Measurements from ENCODE around the gene LIN7B. TPM values are rescaled to one million over a fixed set of nuclear protein-coding genes. Genes with fewer than 3 reads are reported as not detected.
A peak's percentile ranks its signal among the peaks of the same experiment; 100 is the strongest.
"Not testable (repeated sequence)": the region's sequence is repeated elsewhere in the genome, so short reads cannot be mapped to it uniquely, and the experiment has no call there.

LIN7B gene
- polyA plus RNA-seq, 3 donors: 6.8 to 8.7 (median 8.4) TPM

DNA sequence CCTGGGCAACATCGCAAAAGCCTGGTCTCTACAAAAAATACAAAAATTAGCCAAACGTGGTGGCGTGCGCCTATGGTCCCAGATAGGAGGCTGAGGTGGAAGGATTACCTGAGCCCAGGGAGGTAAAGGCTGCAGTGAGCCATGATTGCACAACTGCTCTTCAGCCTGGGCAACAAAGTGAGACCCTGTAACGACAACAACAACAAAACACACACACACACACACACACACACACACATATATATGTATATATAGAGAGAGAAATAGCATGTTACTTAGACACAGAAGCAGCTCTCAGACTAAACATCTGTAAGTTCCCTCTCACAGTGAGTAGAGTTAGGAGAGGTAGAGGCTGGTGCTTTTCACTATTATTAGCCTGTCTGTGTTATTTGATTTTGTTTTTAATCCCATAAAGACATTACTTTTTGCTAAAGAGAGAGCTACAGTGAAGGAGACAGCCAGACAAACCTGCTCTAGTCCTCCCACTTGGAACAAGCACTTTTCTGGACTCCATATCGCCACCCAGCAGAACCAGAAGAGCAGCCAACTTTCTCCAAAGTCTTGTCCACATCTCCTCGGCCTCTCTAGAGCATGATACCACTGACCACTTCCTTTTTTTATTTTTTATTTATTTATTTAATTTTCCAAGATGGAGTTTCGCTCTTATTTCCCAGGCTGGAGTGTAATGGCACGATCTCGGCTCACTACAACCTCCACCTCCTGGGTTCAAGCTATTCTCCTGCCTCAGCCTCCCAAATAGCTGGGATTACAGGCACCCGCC is 2.8 kb upstream of the LIN7B start:
- no peak for DNase-seq (ENCODE audit: extremely low read depth in 1 of 11, low read depth in 9 of 11, low spot score in 4 of 11)

DNA sequence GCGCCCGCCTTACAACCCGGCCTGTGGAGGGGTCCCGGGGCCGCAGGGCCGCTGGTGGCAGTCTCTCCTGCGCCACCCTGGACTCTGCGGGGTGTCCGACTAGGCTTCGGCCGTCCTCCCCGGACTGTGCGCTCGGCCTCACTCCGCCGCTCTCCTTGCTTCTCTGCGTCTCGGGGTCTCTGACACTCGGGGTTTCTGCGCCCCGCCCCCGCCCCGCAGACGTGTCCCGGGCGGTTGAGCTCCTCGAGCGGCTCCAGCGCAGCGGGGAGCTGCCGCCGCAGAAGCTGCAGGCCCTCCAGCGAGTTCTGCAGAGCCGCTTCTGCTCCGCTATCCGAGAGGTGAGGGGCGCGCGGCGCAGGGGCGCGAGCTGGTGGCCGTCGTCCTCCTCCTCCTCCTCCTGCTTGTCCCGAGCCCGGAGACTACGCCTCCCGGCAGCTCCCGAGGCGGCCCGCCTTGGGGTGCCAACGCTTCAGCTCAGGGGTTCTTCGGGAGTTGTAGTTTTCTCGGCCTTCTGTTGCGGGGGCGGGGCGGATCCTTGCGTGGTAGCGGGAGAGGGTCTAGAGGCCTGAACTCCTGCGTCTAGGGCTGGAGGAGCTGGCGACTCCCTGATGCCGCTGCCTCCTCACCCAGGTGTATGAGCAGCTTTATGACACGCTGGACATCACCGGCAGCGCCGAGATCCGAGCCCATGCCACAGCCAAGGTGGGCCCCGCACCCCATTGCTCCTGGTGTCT is 627 bp downstream of the LIN7B start:
- DNase-seq (ENCODE audit: extremely low read depth in 1 of 11, low read depth in 9 of 11, low spot score in 4 of 11): peak in 4 of 11 donors; percentile 54 to 64 (median 55)

DNA sequence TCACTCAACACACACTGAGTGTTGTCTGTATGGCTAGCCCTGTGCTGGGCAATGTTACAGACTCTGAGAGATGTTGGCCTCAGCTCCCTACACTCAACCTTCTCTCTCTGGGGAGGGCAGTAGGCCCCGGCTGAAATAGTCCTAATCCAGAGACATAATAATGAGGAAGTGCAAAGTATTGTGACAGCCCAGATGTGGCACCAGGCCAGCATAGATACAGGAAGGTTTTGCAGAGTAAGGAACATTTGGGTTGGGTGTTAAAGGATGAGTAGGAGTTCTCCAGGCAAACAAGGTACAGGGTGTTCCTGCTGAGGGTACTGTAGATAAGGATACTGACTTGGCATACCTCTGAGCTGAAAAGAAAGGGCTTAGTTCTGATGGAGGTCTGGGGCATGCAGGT is 2.4 kb downstream of the LIN7B start:
- no peak for DNase-seq (ENCODE audit: extremely low read depth in 1 of 11, low read depth in 9 of 11, low spot score in 4 of 11)

DNA sequence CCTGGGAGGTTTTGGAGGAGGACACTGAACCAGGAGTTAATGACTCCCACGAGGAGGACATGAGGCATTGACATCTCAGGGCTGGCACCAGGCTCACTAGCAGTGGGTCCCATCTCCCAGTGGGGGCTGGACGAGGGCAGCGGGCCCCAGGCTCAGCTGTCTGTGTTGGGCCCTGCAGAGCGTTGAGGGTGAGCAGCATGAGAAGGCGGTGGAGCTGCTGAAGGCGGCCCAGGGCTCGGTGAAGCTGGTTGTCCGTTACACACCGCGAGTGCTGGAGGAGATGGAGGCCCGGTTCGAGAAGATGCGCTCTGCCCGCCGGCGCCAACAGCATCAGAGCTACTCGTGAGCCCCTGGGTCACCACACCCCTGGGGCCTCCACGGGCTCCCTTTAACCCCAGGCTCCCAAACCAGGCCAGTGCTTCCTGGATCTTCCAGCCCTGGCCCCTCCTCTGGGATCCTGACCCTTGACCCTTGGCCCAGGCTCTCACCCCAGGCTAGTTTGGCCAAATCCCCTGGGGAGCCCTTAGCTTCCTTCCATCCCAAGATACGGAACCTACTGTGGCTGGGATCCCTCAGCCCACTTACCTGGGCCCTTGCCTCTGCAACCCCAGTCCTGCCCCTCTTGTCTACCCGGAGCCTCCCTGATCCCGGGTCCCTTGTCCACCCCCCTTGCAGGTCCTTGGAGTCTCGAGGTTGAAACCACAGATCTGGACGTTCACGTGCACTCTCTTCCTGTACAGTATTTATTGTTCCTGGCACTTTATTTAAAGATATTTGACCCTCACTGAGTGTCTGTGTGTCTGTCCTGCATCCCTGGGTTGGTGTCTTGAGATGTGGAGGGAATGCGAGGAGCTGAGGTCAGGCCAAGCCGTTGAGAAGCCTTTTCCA is 3.8 kb downstream of the LIN7B start:
- no peak for DNase-seq (ENCODE audit: extremely low read depth in 1 of 11, low read depth in 9 of 11, low spot score in 4 of 11)

DNA sequence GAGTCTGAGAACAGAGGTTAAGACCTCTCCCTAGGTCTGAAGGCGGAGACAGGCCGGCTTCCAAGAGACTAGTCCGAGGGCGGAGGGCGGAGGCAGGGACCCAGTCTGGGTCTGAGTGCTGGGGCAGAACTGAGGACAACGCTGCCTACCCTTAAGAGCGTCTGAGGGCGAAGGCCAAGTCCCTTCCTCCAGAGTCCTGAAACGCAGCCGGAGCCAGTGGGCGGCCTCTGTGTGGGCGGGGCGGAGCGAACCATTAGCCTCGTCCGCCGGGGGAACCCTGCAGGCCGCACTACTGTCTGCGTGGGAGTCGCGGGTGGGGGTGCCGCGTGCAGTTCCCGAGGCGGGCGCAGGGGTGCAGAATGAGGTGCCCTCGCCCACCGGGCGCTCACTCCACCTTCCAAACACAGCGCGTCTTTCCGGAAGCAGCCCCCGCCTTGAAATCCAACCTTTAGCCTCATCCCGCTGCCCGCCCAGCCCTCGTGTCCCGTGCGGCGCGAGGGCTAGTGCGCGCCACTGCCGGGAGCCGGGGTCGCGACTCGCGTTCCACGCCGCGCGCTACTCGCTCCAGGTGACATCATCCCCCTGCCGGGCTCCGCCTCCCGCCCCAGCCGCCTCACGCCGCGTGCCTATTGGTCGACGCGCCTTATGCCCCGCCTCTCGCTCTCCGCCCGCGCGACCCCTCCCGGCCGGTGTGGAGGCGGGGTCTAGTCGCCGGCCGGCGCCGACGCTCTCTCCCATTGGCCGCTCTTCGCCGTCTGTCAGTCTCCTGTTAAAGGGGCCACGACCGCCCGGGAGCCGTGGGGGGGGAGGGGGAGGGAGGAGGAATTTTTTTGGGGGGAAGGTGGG is 4.6 kb downstream of the LIN7B start, which contains the start of gene C19orf73:
Gene C19orf73, minus strand, starts transcription at position 579 of the 846 bp plus-strand sequence. Its CDS starts 121 bp downstream, at position 458.
- DNase-seq (ENCODE audit: extremely low read depth in 1 of 11, low read depth in 9 of 11, low spot score in 4 of 11): peak; percentile 78 to 92 (median 90)

DNA sequence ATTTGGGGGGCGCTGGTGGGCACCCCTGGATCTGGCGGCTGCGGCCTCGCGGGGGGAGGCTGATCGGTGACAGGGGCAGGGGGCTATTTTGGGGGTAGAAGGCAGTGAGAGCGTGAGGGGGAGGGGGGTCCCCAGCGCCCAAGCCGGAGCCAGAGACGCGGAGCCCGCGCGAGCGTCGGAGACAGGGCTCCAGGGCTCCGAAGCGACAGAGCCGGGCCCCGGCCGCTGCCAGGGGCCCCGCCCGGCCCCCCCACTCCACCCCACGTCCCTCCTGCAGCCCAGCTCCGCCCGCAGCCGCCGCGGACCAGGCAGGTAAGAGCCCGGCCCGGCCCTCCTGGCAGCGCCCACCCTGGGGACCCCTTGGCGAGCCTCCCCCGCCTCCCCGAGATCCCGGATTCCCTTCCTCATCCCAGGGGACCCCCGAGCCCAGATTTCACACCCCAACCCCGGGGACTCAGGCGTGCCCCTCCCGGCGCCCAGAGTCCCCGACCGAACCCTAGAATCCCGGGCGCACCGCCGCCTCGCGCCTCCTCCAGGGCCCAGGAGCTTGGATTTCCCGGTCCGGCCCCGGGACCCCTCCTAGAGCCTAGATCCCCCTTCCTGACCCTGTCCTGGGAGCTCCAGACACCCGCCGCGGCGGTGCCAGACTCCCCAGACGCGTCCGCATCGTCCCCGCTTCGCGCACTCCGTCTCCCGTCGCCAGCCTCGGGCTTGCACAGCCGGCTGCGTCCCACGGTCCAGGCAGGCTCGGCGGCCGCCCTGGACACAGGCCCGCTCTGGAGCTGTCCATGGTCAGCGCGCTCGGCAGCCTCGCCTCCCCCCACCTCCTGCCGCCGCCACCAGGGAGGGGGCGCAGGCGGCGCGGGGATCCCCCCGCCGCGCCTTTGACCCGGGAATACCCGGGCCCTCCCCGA is 5.5 kb downstream of the LIN7B start, which contains the start of gene PPFIA3:
Gene PPFIA3, plus strand, starts transcription at position 134 of the 914 bp plus-strand sequence. CDS start 8,330 bp downstream, outside the sequence.
- peak in 4 of 11 donors; percentile 58 to 68 (median 63) for DNase-seq (ENCODE audit: extremely low read depth in 1 of 11, low read depth in 9 of 11, low spot score in 4 of 11)

DNA sequence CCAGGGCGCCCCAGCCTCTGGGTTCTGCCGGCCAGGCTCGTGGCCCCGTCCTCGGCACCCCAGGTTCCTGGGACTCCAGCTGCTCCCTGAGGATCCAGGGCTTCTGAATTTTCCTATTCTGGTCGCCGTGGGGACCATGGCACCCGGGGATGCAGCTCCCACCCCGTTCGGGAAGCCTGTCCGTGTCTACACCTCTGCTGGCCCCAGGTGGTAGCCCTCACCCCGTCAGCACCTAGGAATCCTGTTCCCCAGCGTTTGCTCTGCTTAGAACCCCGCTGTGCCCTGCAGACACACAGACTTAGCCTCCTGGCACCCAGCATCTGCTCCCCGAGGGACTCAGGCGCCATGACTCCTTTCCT is 6.1 kb downstream of the LIN7B start:
- no peak for DNase-seq (ENCODE audit: extremely low read depth in 1 of 11, low read depth in 9 of 11, low spot score in 4 of 11)

DNA sequence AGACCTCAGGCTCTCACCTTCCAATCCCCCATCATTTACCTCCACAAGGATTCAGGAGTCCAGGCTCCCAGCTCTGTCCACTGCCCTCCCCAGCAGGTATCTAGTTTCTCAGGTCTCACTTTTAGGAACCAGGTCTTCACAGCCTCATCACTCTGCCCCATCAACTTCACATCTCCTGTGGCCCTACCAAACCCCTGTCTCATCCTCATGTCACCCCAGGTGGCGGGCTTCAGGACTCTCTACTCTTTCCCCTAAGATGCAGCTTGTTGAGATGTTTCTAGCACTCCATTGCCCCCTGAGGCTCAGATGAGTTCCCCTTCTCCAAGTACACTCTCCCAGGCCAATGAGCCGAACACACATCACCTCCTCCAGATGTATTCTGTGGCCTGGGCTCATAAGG is 6.7 kb downstream of the LIN7B start:
- DNase-seq (ENCODE audit: extremely low read depth in 1 of 11, low read depth in 9 of 11, low spot score in 4 of 11): no peak

DNA sequence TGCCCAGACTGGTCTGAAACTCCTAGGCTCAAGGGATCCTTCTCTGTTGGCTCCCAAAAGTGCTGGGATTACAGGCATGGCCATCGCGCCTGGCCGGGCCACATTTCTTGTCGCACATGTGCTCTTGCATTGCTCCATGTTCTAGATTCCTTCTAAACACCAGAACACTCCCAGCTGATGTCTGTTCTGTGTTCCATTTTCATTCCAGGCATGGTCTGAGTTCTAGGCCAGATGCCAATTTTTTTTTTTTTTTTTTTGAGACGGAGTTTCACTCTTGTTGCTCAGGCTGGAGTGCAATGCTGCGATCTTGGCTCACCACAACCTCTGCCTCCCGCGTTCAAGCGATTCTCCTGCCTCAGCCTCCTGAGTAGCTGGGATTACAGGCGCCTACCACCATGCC is 7.7 kb downstream of the LIN7B start:
- not testable (repeated sequence) for DNase-seq (ENCODE audit: extremely low read depth in 1 of 11, low read depth in 9 of 11, low spot score in 4 of 11)

DNA sequence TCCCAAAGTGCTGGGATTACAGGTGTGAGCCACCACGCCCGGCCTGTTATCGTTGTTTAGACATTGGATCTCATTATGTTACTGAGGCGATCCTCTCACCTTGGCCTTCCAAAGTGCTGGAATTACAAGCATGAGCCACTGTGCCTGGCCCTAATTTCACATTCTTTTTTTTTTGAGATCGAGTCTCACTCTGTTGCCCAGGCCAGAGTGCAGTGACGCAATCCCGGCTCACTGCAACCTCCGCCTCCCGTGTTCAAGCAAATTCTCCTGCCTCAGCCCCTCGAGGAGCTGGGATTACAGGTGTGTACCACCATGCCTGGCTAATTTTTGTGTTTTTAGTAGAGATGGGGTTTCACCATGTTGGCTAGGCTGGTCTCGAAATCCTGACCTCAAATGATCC is 9.1 kb downstream of the LIN7B start:
- not testable (repeated sequence) for DNase-seq (ENCODE audit: extremely low read depth in 1 of 11, low read depth in 9 of 11, low spot score in 4 of 11)

DNA sequence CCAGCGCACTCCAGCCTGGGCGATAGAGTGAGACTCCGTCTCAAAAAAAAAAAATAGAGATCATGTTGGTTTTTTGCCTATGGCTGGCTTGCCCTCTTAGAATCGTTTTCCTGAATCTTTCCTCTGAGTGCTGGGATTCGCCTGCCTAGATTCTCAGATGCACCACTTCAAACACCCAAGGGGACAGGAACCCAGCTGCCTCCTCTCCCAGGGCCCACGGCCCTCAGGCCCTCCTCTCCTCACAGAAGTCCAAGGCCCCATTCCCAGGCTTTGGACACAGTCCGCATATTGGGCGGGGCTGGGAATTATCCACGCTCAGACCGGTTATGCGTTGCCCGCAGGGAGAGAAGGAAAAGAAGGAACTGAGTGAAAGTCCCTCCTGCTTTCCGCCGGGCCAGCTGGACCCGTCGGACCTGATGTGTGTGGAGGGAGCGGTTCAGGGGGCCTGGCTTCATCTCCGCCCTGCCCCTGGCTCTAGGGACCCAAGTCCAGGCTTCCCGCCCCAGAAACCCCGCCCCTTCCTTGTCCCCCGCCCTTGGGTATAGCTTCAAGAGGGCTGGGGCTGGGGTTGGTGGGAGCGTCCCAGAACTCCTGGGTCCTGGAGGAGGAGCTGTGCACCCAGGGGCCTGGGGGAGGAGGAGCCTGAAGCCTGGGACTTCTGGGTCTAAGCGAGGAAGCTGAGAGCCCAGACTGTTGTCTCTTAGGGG is 11.0 kb downstream of the LIN7B start:
- no peak for DNase-seq (ENCODE audit: extremely low read depth in 1 of 11, low read depth in 9 of 11, low spot score in 4 of 11)

DNA sequence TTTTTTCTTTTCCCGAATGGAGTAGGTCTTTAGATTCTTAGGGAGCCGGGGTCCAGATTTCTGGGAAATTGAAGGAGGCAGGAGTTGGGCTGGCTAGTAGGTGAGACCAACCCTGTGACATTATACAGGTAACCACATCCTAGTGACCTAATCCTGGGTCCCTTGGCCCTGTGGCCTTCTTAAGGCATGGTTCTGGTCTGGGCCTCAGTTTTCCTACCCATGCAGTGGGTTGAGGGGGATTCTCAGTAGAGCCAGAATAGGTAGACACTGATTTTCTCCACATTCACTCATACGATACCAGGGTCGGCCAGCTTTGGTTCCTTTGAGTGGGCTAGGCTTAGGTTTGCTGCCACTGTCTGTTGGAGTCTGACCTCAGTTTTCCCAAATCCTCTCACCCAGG is 12.4 kb downstream of the LIN7B start:
- DNase-seq (ENCODE audit: extremely low read depth in 1 of 11, low read depth in 9 of 11, low spot score in 4 of 11): no peak

DNA sequence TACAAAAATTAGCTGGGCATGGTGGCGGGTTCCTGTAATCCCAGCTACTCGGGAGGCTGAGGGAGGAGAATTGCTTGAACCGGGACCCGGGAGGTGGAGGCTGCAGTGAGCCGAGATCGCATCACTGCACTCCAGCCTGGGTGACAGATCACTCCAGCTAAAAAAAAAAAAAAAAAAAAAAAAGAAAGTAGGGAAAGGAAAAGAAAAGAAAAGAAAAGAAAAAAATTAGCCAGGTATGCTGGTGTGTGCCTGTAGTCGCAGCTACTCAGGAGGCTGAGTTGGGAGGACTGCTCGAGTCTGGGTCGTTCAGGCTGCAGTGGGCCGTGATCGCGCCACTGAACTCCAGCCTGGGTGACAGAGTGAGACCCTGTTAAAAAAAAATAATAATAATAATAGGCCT is 13.1 kb downstream of the LIN7B start:
- not testable (repeated sequence) for DNase-seq (ENCODE audit: extremely low read depth in 1 of 11, low read depth in 9 of 11, low spot score in 4 of 11)

DNA sequence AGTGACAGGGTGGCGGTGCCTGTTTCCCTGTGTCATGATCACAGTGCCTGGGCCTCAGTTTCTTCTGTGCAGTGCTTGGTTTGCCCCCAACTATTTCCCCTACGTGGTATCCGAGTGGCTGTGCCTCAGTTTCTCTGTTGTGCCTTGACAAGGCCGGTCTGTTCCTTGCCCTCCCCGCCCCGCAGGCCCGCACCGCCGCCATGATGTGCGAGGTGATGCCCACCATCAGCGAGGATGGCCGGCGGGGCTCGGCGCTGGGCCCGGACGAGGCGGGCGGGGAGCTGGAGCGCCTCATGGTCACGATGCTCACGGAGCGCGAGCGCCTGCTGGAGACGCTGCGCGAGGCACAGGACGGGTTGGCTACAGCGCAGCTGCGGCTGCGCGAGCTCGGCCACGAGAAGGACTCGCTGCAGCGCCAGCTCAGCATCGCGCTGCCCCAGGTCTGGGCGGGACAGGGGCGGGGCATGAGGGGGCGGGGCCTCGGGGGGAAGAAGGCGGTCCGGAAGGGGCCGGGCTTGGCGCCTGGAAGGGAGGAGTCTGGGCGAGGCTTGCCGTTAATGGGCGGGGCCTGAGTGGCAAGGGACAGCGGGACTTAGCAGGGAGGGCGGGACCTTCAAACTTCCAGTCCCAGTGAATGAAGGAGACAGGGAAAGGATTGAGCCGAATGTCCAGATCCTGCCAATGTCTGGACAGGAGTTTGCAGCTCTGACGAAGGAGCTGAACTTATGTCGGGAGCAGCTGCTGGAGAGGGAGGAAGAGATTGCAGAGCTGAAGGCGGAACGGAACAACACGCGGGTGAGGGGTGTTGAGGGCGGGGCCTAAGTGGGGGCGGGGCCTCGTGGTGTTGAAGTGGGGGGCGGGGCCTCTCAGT is 13.7 kb downstream of the LIN7B start:
- peak; percentile 88 to 95 (median 93) for DNase-seq (ENCODE audit: extremely low read depth in 1 of 11, low read depth in 9 of 11, low spot score in 4 of 11)

DNA sequence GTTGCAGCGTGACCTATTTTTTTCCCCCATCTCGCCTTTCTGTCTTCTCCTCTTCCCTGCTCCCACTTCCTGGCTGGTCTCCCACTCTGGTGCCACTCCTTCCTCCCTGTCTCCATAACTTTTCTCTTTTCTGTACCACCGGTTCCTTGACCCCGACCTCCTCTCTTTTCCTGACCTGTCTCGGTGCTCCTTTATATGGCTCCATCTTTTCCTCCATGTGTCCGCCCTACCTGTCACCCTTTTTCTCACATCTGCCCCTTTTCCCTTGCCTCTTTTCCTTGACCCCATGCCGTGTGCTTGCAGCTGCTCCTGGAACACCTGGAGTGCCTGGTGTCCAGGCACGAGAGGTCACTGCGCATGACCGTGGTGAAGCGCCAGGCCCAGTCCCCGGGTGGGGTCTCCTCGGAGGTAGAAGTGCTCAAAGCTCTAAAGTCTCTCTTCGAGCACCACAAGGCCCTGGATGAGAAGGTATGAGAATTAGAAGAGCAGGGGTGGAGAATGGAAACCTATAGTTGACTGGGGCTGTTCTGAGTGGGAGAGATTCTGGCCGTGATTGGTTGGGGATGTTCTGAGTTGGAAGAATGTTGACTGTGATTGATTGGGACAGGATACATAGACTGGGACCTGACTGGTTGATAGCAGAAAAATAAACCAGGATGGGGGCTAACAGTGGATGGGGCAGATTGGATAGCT is 14.5 kb downstream of the LIN7B start:
- DNase-seq (ENCODE audit: extremely low read depth in 1 of 11, low read depth in 9 of 11, low spot score in 4 of 11): no peak
